ENCODE results near the gene WFDC6. TPM values are rescaled to one million over a fixed set of nuclear protein-coding genes. Genes with fewer than 3 reads are reported as not detected.

Gene WFDC6
- polyA plus RNA-seq, 2 of the 4 experiments (the other 2 are of a cell fraction), result not detected

DNA sequence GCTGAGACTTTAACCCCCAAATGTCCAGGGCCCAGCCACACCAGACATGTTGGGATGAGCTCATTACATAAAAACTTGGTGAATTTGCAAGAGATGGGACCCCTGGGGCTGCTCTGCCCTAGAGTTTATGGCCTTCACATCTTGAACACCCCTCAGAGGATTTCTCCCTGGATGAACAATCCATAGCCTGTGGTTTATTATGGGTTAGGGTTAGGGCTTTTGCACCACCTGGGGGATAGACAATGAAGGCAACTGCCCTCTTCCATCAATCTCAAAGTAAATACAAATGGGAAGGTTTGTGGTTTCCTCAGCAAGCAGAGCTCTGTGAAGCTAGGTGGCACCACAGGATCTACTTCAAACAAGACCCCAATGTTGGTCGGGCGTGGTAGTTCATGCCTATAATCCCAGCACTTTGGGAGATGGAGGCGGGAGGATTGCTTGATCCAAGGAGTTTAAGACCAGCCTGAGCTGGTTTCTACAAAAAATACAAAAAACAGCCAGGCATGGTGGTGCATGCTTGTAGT lies 41.2 kb downstream of the WFDC6 start:
- ChIA-PET CTCF (interaction anchor here (1.3 kb wide), 1 partner anchor 179 kb away, joined by 3 read pairs; no protein-coding TSS in a partner anchor), POLR2A (no interaction called here)
- H3K4me2 ChIP-seq, result no peak overlapping the region
- H3K9me3 ChIP-seq, result no peaks in the 10 kb centered on the region
- H3K4me3 ChIP-seq, result no peak overlapping the region
- ATAC-seq, result no peak
- TF ChIP-seq RNF2 (IDR thresholded peaks at IDR 0.05; ENCODE audit: borderline replicate concordance, low read depth), result no peak
- TF ChIP-seq FOXS1 (CRISPR knock-in tag; IDR thresholded peaks at IDR 0.05), result no peak
- no peak for TF ChIP-seq REST (IDR thresholded peaks at IDR 0.05)
- no peak for TF ChIP-seq EP300 (IDR thresholded peaks at IDR 0.05)
- TF ChIP-seq ZC3H11A (IDR thresholded peaks at IDR 0.05), result no peak
- TF ChIP-seq ESRRA (IDR thresholded peaks at IDR 0.05; ENCODE audit: borderline replicate concordance, low read length), result no peak
- TF ChIP-seq ZFP36 (IDR thresholded peaks at IDR 0.05; ENCODE audit: borderline replicate concordance, partially characterized antibody), result no peak
- no peak for TF ChIP-seq MAFK (IDR thresholded peaks at IDR 0.05; ENCODE audit: partially characterized antibody)
- no peak for TF ChIP-seq HOXA7 (CRISPR knock-in tag; IDR thresholded peaks at IDR 0.05)
- TF ChIP-seq FOSB (CRISPR knock-in tag; IDR thresholded peaks at IDR 0.05), result no peak
- TF ChIP-seq CHD2 (IDR thresholded peaks at IDR 0.05; ENCODE audit: low read length, partially characterized antibody), result no peak
- TF ChIP-seq BCL3 (IDR thresholded peaks at IDR 0.05), result no peak
- no peak for TF ChIP-seq PHF8 (IDR thresholded peaks at IDR 0.05; ENCODE audit: borderline replicate concordance, low read depth)
- no peak for TF ChIP-seq USF2 (IDR thresholded peaks at IDR 0.05)
- no peak for TF ChIP-seq HES2 (IDR thresholded peaks at IDR 0.05)
- TF ChIP-seq CBX2 (IDR thresholded peaks at IDR 0.05; ENCODE audit: borderline replicate concordance, low read depth), result no peak
- no peak for TF ChIP-seq RCOR1 (IDR thresholded peaks at IDR 0.05; ENCODE audit: low read depth, low read length)
- TF ChIP-seq, protein P1, sequence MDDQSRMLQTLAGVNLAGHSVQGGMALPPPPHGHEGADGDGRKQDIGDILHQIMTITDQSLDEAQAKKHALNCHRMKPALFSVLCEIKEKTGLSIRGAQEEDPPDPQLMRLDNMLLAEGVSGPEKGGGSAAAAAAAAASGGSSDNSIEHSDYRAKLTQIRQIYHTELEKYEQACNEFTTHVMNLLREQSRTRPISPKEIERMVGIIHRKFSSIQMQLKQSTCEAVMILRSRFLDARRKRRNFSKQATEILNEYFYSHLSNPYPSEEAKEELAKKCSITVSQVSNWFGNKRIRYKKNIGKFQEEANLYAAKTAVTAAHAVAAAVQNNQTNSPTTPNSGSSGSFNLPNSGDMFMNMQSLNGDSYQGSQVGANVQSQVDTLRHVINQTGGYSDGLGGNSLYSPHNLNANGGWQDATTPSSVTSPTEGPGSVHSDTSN (IDR thresholded peaks at IDR 0.05), result no peak
- TF ChIP-seq SMC3 (IDR thresholded peaks at IDR 0.05), result no peak
- TF ChIP-seq KDM5A (IDR thresholded peaks at IDR 0.05), result no peak
- no peak overlapping the region for H3K27ac ChIP-seq
- 4% methylated on average over 3 of the region's 3 CpGs for WGBS (ENCODE audit: missing lambda C conversion rate)
- no peaks in the 10 kb centered on the region for H3K4me1 ChIP-seq
- DNase-seq (ENCODE audit: low read depth in 1 of 2, low spot score in 1 of 2), result no peak
- no peak for FAIRE-seq

DNA sequence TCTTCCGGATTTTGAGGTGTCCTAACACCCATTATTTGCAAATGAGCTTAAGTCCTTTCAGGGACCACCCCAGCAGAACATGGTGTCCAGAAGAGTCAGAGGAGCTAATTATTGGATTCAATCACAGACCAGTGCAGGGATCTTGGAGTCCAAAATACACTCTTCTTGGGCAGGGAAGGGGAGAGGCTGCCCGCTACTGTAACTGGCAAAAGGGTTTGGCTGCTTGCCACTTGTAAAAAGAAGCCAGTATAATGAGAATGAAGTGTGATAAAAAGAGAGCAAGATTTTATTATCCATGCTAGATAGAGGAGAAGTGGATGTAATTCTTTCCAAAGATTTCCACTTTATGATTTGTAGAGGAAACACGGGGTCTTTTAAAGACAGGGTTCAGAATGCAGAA lies 43.1 kb downstream of the WFDC6 start:
- ATAC-seq (no peak), FAIRE-seq (no peak), DNase-seq (ENCODE audit: low read depth in 1 of 2, low spot score in 1 of 2) (no peak)
- H3K4me2 ChIP-seq, result no peak overlapping the region
- no peaks in the 10 kb centered on the region for H3K9me3 ChIP-seq
- no peaks in the 10 kb centered on the region for H3K4me1 ChIP-seq
- H3K4me3 ChIP-seq, result no peak overlapping the region
- TF ChIP-seq KDM1A (IDR thresholded peaks at IDR 0.05; ENCODE audit: low read depth) (no peak), HEYL (CRISPR knock-in tag; IDR thresholded peaks at IDR 0.05) (no peak), JUN (IDR thresholded peaks at IDR 0.05) (no peak), NR3C1 (IDR thresholded peaks at IDR 0.05) (no peak)
- ChIA-PET CTCF (interaction anchor here (0.9 to 2.4 kb wide), 3 partner anchors 9 to 275 kb away, joined by 3 to 6 read pairs (median 4); no protein-coding TSS in a partner anchor), POLR2A (no interaction called here)
- H3K27ac ChIP-seq, result no peak overlapping the region
- 3% methylated on average over 3 of the region's 3 CpGs for WGBS (ENCODE audit: missing lambda C conversion rate)

All from A549 (cell line).